GM12878 (cell line): ENCODE data around the gene CBFA2T3. TPM values are rescaled to one million over a fixed set of nuclear protein-coding genes. Genes with fewer than 3 reads are reported as not detected.
A peak's percentile ranks its signal among the peaks of the same experiment; 100 is the strongest.

Experiments
- ATF7 ChIP-seq: fragments of 450-650 bp; IDR thresholded peaks from 2 replicates; pipeline ENCODE4 v1.6.1; 2016; ENCODE audit warnings: low read depth, mild to moderate bottlenecking
- BCL11A ChIP-seq: IDR thresholded peaks from 2 replicates; pipeline ENCODE4 v1.6.1; 2011; ENCODE audit warnings: low read depth, low read length
- CEBPZ ChIP-seq: fragments of 150-350 bp; IDR thresholded peaks from 2 replicates; pipeline ENCODE4 v1.6.1; 2016; ENCODE audit warnings: low read depth, low read length
- CREM ChIP-seq: IDR thresholded peaks from 2 replicates; pipeline ENCODE4 v1.6.1; 2014; ENCODE audit warnings: antibody characterized with exemption, low read depth
- E2F4 ChIP-seq: IDR thresholded peaks from 2 replicates; pipeline ENCODE4 v1.6.1; 2012; ENCODE audit warnings: low read depth, low read length, improper control_type of control experiment
- HCFC1 ChIP-seq: fragments of 150-350 bp; IDR thresholded peaks from 2 replicates; pipeline ENCODE4 v1.6.1; 2014; ENCODE audit warnings: low read length
- PKNOX1 ChIP-seq: fragments of 450-650 bp; IDR thresholded peaks from 2 replicates; pipeline ENCODE4 v1.6.1; 2016; ENCODE audit warnings: mild to moderate bottlenecking
- POU2F2 ChIP-seq: IDR thresholded peaks from 3 replicates; pipeline ENCODE4 v1.6.1; 2011; ENCODE audit warnings: low read depth, mild to moderate bottlenecking, low read length, borderline replicate concordance
- PRDM15 ChIP-seq: fragments of 450-650 bp; formaldehyde crosslinking; IDR thresholded peaks from 2 replicates; pipeline ENCODE4 v1.4.0; 2020; ENCODE audit warnings: mild to moderate bottlenecking, moderate library complexity
- RELB ChIP-seq: fragments of 450-650 bp; IDR thresholded peaks from 2 replicates; pipeline ENCODE4 v1.6.1; 2017; ENCODE audit warnings: low read depth, mild to moderate bottlenecking, moderate library complexity
- SPI1 ChIP-seq: IDR thresholded peaks from 2 replicates; pipeline ENCODE4 v1.6.1; 2011; ENCODE audit warnings: low read depth, mild to moderate bottlenecking, low read length, moderate library complexity, borderline replicate concordance; ENCODE audit not compliant: insufficient read depth
- SUZ12 ChIP-seq: fragments of 200-600 bp; sonication (generic); IDR thresholded peaks from one replicate; pipeline ENCODE4 v1.6.1; 2018; ENCODE audit warnings: antibody characterized with exemption, mild to moderate bottlenecking; ENCODE audit not compliant: unreplicated experiment
- YBX1 ChIP-seq: fragments of 450-650 bp; IDR thresholded peaks from 2 replicates; pipeline ENCODE4 v1.6.1; 2016; ENCODE audit warnings: antibody characterized with exemption
- ZNF687 ChIP-seq: fragments of 450-650 bp; IDR thresholded peaks from 2 replicates; pipeline ENCODE4 v1.6.1; 2017; ENCODE audit warnings: mild to moderate bottlenecking, moderate library complexity
- polyA plus RNA-seq, 11 experiments: library from polyadenylated mRNA; depleted of rRNA in 4 of 11; unstranded in 6 of 11; stranded (reverse) in 5 of 11; fragments of >200 nt; fragmentation: Nextera tagmentation in 4 of 11; fragmentation: Illumina TruSeq in 1 of 11; extraction: Ambion mirVana in 4 of 11; extraction: Trizol in 1 of 11; gene quantifications; 1 replicate in 1 of 11; 2 replicates in 10 of 11; pipeline versions ENCODE4 v1.2.1 to v1.2.3, GENCODE V29; 2011 to 2016; ENCODE audit warnings: inconsistent platforms in 2 of 11, missing spikeins in 2 of 11, low read depth in 1 of 11
- total RNA-seq, 4 experiments: library from RNA; depleted of rRNA in 3 of 4; stranded (reverse); fragments of >200 nt in 3 of 4; fragmentation: Illumina TruSeq in 1 of 4; extraction: Trizol in 1 of 4; gene quantifications; 2 replicates each; pipeline versions ENCODE4 v1.2.1 to v1.2.3, GENCODE V29; 2013 to 2021

CBFA2T3 gene
- total and polyA plus RNA-seq, 10 of the 15 experiments (the other 5 are each of a cell fraction or from before 2014, with no cell fraction given), result 0.69 to 42.6 (median 4.5) TPM

- TF ChIP-seq CEBPZ, result no peak
- TF ChIP-seq RELB, result peak; percentile 97
- TF ChIP-seq YBX1, result no peak
- TF ChIP-seq CREM, result 0 out of 2 replicates have a peak, but pooled peaks have one; percentile 24
- TF ChIP-seq PKNOX1, result peak; percentile 79
- peak; percentile 78 for TF ChIP-seq ZNF687
- no peak for TF ChIP-seq PRDM15 (CRISPR knock-in tag)
- no peak for TF ChIP-seq HCFC1
- no peak for TF ChIP-seq SUZ12
- peak; percentile 67; the same call in 1 of the 2 replicates for TF ChIP-seq BCL11A
- peak; percentile 89 for TF ChIP-seq ATF7
- no peak for TF ChIP-seq E2F4
- peak; percentile 59; the same call in 1 of the 3 replicates for TF ChIP-seq POU2F2
- peak; percentile 60; the same call in 1 of the 2 replicates for TF ChIP-seq SPI1
These were observed 49.2 kb upstream of the CBFA2T3 start (continued) for GRCh38 chr16:89026121-89026612.
